Tibial nerve (tissue), 4 donors: ENCODE results near the gene RIN3.

Experiments used
- EP300 ChIP-seq, 2 donors: sonication (generic); formaldehyde crosslinking; IDR thresholded peaks; one replicate each; pipeline ENCODE4 v1.6.1; 2017; ENCODE audit warnings: antibody characterized with exemption in 2 of 2, mild to moderate bottlenecking in 1 of 2
- POLR2A ChIP-seq, 2 donors: fragments of 450-650 bp; IDR thresholded peaks; one replicate each; pipeline ENCODE4 v1.6.1; 2017; ENCODE audit warnings: antibody characterized with exemption in 2 of 2, mild to moderate bottlenecking in 2 of 2, moderate library complexity in 2 of 2
- TF ChIP-seq, protein P1 (sequence below), 5 experiments: fragments of 200-600 bp in 3 of 5; fragments of 450-650 bp in 2 of 5; sonication (generic) in 3 of 5; IDR thresholded peaks; one replicate each; pipeline ENCODE4 v1.5.1; 2016 to 2019; ENCODE audit warnings: antibody characterized with exemption in 5 of 5, mild to moderate bottlenecking in 3 of 5, moderate library complexity in 2 of 5

DNA sequence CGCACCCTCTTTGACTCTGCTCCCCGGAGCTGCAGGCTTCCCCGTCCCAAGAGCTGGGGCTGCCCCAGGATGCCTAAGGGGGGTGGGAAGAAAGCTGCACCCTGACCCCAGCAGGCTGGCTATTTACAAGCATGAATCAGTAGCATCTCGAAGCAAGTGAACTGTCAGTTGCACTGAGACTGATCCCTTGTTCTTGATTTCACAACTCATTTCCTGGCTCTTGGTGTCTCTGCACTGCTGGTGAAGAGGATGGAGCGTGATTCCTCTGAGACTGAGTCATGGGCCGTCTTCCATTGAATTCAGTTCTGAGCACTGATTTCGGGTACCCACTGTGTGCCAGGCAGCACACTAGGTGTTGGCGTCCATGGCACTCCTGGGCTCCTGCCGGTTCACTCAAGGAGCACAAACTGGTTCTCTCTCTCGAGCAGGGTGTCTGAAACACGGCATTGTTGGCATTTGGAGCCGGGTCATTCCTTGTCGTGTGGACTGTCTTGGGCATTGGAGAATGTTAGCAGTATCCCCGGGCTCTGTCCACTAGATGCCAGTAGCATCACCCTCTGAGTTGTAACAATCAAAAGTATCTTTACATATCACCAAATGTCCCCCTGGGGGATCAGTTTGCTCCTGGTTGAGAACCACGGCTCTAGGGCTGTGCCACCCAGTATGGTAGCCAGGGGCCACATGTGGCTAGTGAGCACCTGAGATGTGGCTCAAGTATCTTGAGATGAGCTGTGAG lies 86.9 kb downstream of the RIN3 start:
- TF ChIP-seq POLR2A (IDR thresholded peaks at IDR 0.05) (no peak), EP300 (IDR thresholded peaks at IDR 0.05) (no peak)
- TF ChIP-seq, protein P1, sequence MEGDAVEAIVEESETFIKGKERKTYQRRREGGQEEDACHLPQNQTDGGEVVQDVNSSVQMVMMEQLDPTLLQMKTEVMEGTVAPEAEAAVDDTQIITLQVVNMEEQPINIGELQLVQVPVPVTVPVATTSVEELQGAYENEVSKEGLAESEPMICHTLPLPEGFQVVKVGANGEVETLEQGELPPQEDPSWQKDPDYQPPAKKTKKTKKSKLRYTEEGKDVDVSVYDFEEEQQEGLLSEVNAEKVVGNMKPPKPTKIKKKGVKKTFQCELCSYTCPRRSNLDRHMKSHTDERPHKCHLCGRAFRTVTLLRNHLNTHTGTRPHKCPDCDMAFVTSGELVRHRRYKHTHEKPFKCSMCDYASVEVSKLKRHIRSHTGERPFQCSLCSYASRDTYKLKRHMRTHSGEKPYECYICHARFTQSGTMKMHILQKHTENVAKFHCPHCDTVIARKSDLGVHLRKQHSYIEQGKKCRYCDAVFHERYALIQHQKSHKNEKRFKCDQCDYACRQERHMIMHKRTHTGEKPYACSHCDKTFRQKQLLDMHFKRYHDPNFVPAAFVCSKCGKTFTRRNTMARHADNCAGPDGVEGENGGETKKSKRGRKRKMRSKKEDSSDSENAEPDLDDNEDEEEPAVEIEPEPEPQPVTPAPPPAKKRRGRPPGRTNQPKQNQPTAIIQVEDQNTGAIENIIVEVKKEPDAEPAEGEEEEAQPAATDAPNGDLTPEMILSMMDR (IDR thresholded peaks at IDR 0.05): no peak
